ENCODE measurements around the gene NACC1.
A peak's percentile ranks its signal among the peaks of the same experiment; 100 is the strongest.
"Not testable (repeated sequence)": the region's sequence is repeated elsewhere in the genome, so short reads cannot be mapped to it uniquely, and the experiment has no call there.

Gene NACC1

GRCh38 chr19:13162724-13163608 is 44.9 kb downstream of the NACC1 start:
- TF ChIP-seq CTCF (IDR thresholded peaks at IDR 0.05; ENCODE audit: insufficient read depth, low read depth, low read length, missing control alignments), result no peak
- H3K4me3 ChIP-seq (ENCODE audit: low read depth, low read length), result peak overlapping the region; percentile 68
- DNase-seq (ENCODE audit: low read depth), result peak; percentile 94

GRCh38 chr19:13163609-13164342 is 45.7 kb downstream of the NACC1 start:
- no peak for TF ChIP-seq CTCF (IDR thresholded peaks at IDR 0.05; ENCODE audit: insufficient read depth, low read depth, low read length, missing control alignments)
- DNase-seq (ENCODE audit: low read depth), result peak; percentile 48
- no peak overlapping the region; the same call in 1 of the 2 replicates for H3K4me3 ChIP-seq (ENCODE audit: low read depth, low read length)

- no peak overlapping the region; the same call in 1 of the 2 replicates for H3K4me3 ChIP-seq (ENCODE audit: low read depth, low read length)
- TF ChIP-seq CTCF (IDR thresholded peaks at IDR 0.05; ENCODE audit: insufficient read depth, low read depth, low read length, missing control alignments), result no peak
- peak; percentile 31 for DNase-seq (ENCODE audit: low read depth)
Measured at GRCh38 chr19:13164343-13165161, 46.5 kb downstream of the NACC1 start.

- DNase-seq (ENCODE audit: low read depth), result no peak
- no peak for TF ChIP-seq CTCF (IDR thresholded peaks at IDR 0.05; ENCODE audit: insufficient read depth, low read depth, low read length, missing control alignments)
- H3K4me3 ChIP-seq (ENCODE audit: low read depth, low read length), result no peak overlapping the region
Measured at GRCh38 chr19:13165162-13165997, 47.3 kb downstream of the NACC1 start.

- DNase-seq (ENCODE audit: low read depth); H3K4me3 ChIP-seq (ENCODE audit: low read depth, low read length): not testable (repeated sequence)
Measured at GRCh38 chr19:13166151-13166550, 48.1 kb downstream of the NACC1 start.

- DNase-seq (ENCODE audit: low read depth), result no peak
- no peak for TF ChIP-seq CTCF (IDR thresholded peaks at IDR 0.05; ENCODE audit: insufficient read depth, low read depth, low read length, missing control alignments)
- no peak overlapping the region for H3K4me3 ChIP-seq (ENCODE audit: low read depth, low read length)
Measured at GRCh38 chr19:13169769-13170168, 51.7 kb downstream of the NACC1 start.
